Duodenal mucosa (tissue), 2 donors: Measurements from ENCODE around the gene CALCA.
"Not testable (repeated sequence)": the region's sequence is repeated elsewhere in the genome, so short reads cannot be mapped to it uniquely, and the experiment has no call there.

Experiments used
- H3K27ac ChIP-seq: one replicate; pipeline ENCODE4 v1.7.0; 2013; ENCODE audit warnings: low read depth, low read length
- H3K27me3 ChIP-seq, 2 donors: one replicate each; pipeline ENCODE4 v1.7.0; 2013; ENCODE audit warnings: low read length in 2 of 2, control low read depth in 1 of 2; ENCODE audit not compliant: insufficient read depth in 2 of 2, control insufficient read depth in 1 of 2
- H3K36me3 ChIP-seq, 2 donors: one replicate each; pipeline ENCODE4 v1.7.0; 2013; ENCODE audit warnings: low read length in 2 of 2, control low read depth in 1 of 2; ENCODE audit not compliant: insufficient read depth in 2 of 2, control insufficient read depth in 1 of 2
- H3K4me1 ChIP-seq, 2 donors: one replicate each; pipeline ENCODE4 v1.7.0; 2013; ENCODE audit warnings: low read length in 2 of 2, control low read depth in 1 of 2; ENCODE audit not compliant: insufficient read depth in 2 of 2, control insufficient read depth in 1 of 2
- H3K4me3 ChIP-seq, 2 donors: one replicate each; pipeline ENCODE4 v1.7.0; 2013; ENCODE audit warnings: low read length in 2 of 2, low read depth in 1 of 2
- H3K9ac ChIP-seq, 2 donors: one replicate each; pipeline ENCODE4 v1.7.0; 2013; ENCODE audit warnings: low read length in 2 of 2, low read depth in 1 of 2
- H3K9me3 ChIP-seq, 2 donors: one replicate each; pipeline ENCODE4 v1.7.0; 2013; ENCODE audit warnings: low read length in 2 of 2, control low read depth in 1 of 2; ENCODE audit not compliant: control insufficient read depth in 1 of 2

CALCA gene

DNA sequence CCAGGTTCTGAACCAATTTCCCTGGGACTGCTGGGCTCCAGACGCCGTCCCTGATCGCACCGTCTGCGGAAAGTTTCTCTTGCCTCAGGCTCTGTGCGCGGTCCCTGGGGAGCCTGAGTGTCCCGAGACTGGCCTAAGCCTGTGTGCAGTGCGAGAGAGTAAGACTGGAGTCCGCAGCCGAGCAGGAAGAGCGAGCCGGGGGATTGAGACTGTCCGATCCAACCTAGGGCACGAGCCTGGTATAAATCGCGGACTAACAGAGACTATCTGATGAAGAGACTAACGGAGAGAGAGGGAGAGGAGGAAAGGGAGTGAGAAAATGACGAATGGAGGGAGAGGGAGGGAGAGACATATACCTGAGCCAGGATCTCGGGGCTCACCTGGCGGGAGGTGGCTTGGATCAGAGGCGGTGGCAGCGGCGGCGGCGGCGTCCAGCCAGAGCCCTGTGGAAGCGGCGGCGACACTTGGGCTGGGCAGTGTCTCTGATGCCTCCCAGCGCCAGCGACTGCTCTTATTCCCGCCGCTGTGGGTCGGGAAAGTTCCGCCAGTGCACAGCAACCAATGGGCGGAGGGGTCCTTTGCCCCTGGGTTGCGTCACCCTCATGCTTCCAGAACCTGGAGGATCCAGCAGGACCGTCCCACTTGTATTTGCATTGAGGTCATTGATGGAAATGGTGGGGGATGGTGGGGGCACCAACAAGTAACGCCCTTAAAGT is at the start of gene CALCA:
CALCA (minus strand) TSS at position 487 of the 716 bp plus-strand sequence. CDS start 1,159 bp downstream, outside the sequence.
- Histone ChIP-seq H3K36me3 (no peaks in the 10 kb centered on the region), H3K4me3 (no peak within 1 kb of the TSS), H3K27ac (no peak within 1 kb of the TSS), H3K9me3 (no peaks in the 10 kb centered on the region), H3K27me3 (peaks cover 63 to 65% of the 10 kb centered on the region in 2 donors), H3K4me1 (peaks cover 17 to 20% of the 10 kb centered on the region in 2 donors), H3K9ac (no peak within 1 kb of the TSS)

GRCh38 chr11:15016200-15016599 is 44.0 kb upstream of the CALCA start:
- Histone ChIP-seq H3K27me3 (no peaks in the 10 kb centered on the region), H3K36me3 (no peaks in the 10 kb centered on the region), H3K4me3 (no peak overlapping the region), H3K27ac (no peak overlapping the region), H3K4me1 (no peaks in the 10 kb centered on the region), H3K9ac (no peak overlapping the region), H3K9me3 (peaks cover 3 to 4% of the 10 kb centered on the region in 2 donors)

DNA sequence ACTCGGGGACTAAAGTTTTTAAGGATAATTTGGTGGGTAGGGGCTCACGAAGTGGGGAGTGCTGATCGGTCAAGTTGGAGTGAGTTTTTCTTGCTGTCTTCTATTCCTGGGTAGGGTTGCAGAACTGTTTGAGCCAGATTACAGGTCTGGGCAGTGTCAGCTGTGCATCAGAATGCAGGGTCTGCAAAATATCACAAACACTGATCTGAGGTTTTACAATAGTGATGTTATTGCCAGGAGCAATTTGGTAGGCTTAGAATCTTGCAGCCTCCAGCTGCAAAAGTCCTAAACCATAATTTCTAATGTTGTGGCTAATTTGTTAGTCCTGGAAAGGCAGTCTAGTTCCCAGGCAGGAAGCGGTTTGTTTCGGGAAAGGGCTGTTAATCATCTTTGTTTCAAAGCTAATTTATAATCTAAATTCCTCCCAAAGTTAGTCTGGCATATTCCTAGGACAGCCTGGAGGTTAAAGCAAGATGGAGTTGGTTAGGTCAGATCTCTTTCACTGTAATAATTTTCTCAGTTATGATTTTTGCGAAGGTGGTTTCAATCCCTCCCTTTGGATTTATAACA is 39.7 kb upstream of the CALCA start:
- H3K27ac ChIP-seq: no peak overlapping the region
- H3K4me1 ChIP-seq: no peaks in the 10 kb centered on the region
- H3K9ac ChIP-seq: no peak overlapping the region
- peaks cover 0 to 3% of the 10 kb centered on the region in 2 donors for H3K27me3 ChIP-seq
- H3K9me3 ChIP-seq: peaks cover 3 to 4% of the 10 kb centered on the region in 2 donors
- no peak overlapping the region for H3K4me3 ChIP-seq
- no peaks in the 10 kb centered on the region for H3K36me3 ChIP-seq

- no peak overlapping the region for H3K4me3 ChIP-seq
- peaks cover 3 to 4% of the 10 kb centered on the region in 2 donors for H3K9me3 ChIP-seq
- no peaks in the 10 kb centered on the region for H3K4me1 ChIP-seq
- H3K36me3 ChIP-seq: no peaks in the 10 kb centered on the region
- H3K27me3 ChIP-seq: peaks cover 0 to 3% of the 10 kb centered on the region in 2 donors
- H3K27ac ChIP-seq: no peak overlapping the region
- no peak overlapping the region for H3K9ac ChIP-seq
Observed at GRCh38 chr11:15010865-15011264, 38.7 kb upstream of the CALCA start.

- H3K9ac ChIP-seq: no peak overlapping the region
- H3K27ac ChIP-seq: no peak overlapping the region
- H3K27me3 ChIP-seq: peaks cover 0 to 3% of the 10 kb centered on the region in 2 donors
- H3K4me3 ChIP-seq: no peak overlapping the region
- H3K36me3 ChIP-seq: no peaks in the 10 kb centered on the region
- no peaks in the 10 kb centered on the region for H3K4me1 ChIP-seq
- no peaks in the 10 kb centered on the region for H3K9me3 ChIP-seq
Observed at GRCh38 chr11:15006139-15006759, 34.1 kb upstream of the CALCA start.

DNA sequence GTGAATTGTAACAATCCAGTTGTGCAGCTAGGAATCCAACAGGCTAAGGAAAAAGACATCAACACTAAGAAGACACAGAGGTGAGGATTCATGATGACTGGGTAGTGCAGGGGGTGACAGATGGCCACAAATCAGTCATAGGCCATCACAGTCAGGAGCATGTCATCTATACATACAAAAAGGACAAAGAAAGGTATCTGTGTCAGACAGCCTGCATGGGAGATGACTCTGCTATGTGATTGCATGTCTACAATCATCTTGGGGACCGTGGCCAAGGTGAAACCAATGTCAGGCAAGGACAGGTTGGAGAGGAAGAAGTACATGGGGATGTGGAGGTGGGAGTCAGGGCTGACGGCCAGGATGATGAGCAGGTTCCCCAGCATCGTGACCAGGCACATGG is 16.0 kb upstream of the CALCA start:
- H3K9me3 ChIP-seq, H3K9ac ChIP-seq, H3K27ac ChIP-seq, H3K27me3 ChIP-seq, H3K4me1 ChIP-seq, H3K4me3 ChIP-seq, H3K36me3 ChIP-seq: not testable (repeated sequence)

DNA sequence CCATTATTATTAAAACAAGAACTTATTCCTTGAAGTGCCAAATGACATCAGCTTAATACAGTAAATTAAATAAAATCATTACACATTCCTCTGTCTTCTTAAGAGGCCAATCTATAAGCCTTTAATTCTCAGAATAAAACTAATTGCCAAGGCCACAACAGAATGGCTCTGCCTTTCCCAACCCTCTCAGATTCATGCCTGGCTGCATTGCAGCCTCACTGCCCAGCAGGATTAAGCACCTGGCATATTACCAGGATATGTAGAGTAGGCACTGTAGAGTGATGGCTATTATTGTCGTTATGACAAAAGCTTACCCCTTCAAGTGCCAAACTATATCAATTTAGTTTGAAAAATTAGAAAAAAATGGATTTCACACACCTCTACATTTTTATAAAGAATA is 9.4 kb upstream of the CALCA start:
- Histone ChIP-seq H3K4me1 (no peaks in the 10 kb centered on the region), H3K4me3 (no peak overlapping the region), H3K9me3 (no peaks in the 10 kb centered on the region), H3K36me3 (no peaks in the 10 kb centered on the region), H3K27me3 (peaks cover under 1 to 7% of the 10 kb centered on the region in 2 donors), H3K9ac (no peak overlapping the region), H3K27ac (no peak overlapping the region)

- Histone ChIP-seq H3K27ac (no peak overlapping the region), H3K36me3 (no peaks in the 10 kb centered on the region), H3K27me3 (peaks cover 7 to 10% of the 10 kb centered on the region in 2 donors), H3K9ac (no peak overlapping the region), H3K4me3 (no peak overlapping the region), H3K4me1 (no peaks in the 10 kb centered on the region), H3K9me3 (no peaks in the 10 kb centered on the region)
Observed at GRCh38 chr11:14980854-14981253, 8.7 kb upstream of the CALCA start.

DNA sequence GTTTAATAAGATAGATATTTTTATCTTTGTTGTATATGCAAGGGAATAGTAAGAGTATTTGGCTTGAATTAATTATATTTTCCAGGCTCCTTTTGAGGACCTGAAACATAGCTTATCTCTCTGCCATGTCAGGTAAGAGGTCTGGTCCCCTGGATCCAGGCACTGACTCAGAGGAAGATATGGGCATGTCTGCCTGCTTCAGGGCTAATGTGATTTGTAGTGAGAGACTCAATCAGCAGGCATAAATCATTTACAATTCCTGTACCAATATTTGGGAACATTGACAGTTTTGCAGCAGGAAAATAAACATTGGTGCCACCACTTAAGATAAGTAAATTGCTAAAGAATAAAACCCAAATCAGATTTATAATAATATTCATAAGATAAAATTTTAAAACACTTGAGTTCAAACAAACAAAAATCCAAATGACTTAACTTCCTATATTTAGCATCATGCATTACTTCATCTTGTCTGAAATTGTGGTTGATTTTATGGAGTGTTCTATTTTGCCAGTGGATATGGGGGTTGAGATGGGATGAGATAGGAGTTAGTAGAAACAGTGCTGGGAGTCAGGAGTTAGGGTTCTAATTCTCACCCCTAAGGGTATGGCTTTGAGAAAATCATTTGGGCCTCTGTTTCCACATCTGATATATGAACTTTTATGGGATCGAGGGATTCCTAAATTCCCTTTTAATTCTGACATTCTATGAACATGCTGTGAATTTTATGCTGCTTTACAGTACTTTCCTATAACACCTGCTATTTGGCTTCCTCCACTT is 5.1 kb upstream of the CALCA start:
- H3K4me1 ChIP-seq: peaks cover 15 to 17% of the 10 kb centered on the region in 2 donors
- H3K27ac ChIP-seq: no peak overlapping the region
- H3K36me3 ChIP-seq: no peaks in the 10 kb centered on the region
- H3K27me3 ChIP-seq: peaks cover 36 to 45% of the 10 kb centered on the region in 2 donors
- no peak overlapping the region for H3K4me3 ChIP-seq
- no peaks in the 10 kb centered on the region for H3K9me3 ChIP-seq
- H3K9ac ChIP-seq: no peak overlapping the region

GRCh38 chr11:14975252-14975587 is 3.1 kb upstream of the CALCA start:
- Histone ChIP-seq H3K9me3 (no peaks in the 10 kb centered on the region), H3K36me3 (no peaks in the 10 kb centered on the region), H3K27me3 (peaks cover 52 to 60% of the 10 kb centered on the region in 2 donors), H3K27ac (no peak overlapping the region), H3K9ac (no peak overlapping the region), H3K4me3 (no peak overlapping the region), H3K4me1 (peaks cover 17 to 20% of the 10 kb centered on the region in 2 donors)
